GM18507 (cell line): ENCODE measurements around the gene CDC16.
"Not testable (repeated sequence)": the region's sequence is repeated elsewhere in the genome, so short reads cannot be mapped to it uniquely, and the experiment has no call there.

Experiments
- DNase-seq: peaks from one replicate; pipeline ENCODE4 v3.0.0; 2011; ENCODE audit warnings: low read depth; ENCODE audit not compliant: insufficient read length; ENCODE audit errors: extremely low spot score
- FAIRE-seq: peaks from 2 replicates; lab custom pipeline; 2011; peaks lifted over from hg19 to GRCh38; lab: Jason Lieb, UNC

Gene CDC16

GRCh38 chr13:114259374-114259773 lies 24.7 kb downstream of the CDC16 start:
- no peak for FAIRE-seq
- DNase-seq: no peak

GRCh38 chr13:114259974-114260373 lies 25.3 kb downstream of the CDC16 start:
- DNase-seq (no peak), FAIRE-seq (peak; percentile 29)

GRCh38 chr13:114260814-114261213 lies 26.1 kb downstream of the CDC16 start:
- DNase-seq (no peak), FAIRE-seq (no peak)

- FAIRE-seq (no peak), DNase-seq (no peak)
Observed at GRCh38 chr13:114261328-114261965, 26.8 kb downstream of the CDC16 start.

- DNase-seq: no peak
- FAIRE-seq: peak; percentile 31
Observed at GRCh38 chr13:114263578-114263977, 28.9 kb downstream of the CDC16 start.

- DNase-seq, FAIRE-seq: not testable (repeated sequence)
Observed at GRCh38 chr13:114264313-114264712, 29.6 kb downstream of the CDC16 start.

- DNase-seq (no peak), FAIRE-seq (no peak)
Observed at GRCh38 chr13:114264886-114265611, 30.4 kb downstream of the CDC16 start.

GRCh38 chr13:114266241-114266640 lies 31.5 kb downstream of the CDC16 start:
- DNase-seq (no peak), FAIRE-seq (no peak)

GRCh38 chr13:114268344-114269280 lies 33.9 kb downstream of the CDC16 start:
- no peak for FAIRE-seq
- no peak for DNase-seq

GRCh38 chr13:114269281-114269770 lies 34.6 kb downstream of the CDC16 start:
- no peak for FAIRE-seq

GRCh38 chr13:114272977-114273376 lies 38.3 kb downstream of the CDC16 start:
- DNase-seq (no peak), FAIRE-seq (no peak)

More at GRCh38 chr13:114269281-114269770, 34.6 kb downstream of the CDC16 start:
- no peak for DNase-seq

GRCh38 chr13:114275304-114275703 lies 40.6 kb downstream of the CDC16 start:
- no peak for FAIRE-seq
- DNase-seq: no peak

GRCh38 chr13:114279146-114279545 lies 44.4 kb downstream of the CDC16 start:
- no peak for FAIRE-seq
- no peak for DNase-seq

- no peak for FAIRE-seq
- DNase-seq: no peak
Observed at GRCh38 chr13:114279758-114280355, 45.2 kb downstream of the CDC16 start.

- peak; percentile 80 for FAIRE-seq
- peak; percentile 71 for DNase-seq
Observed at GRCh38 chr13:114281351-114282040, 46.8 kb downstream of the CDC16 start, which contains the start of gene UPF3A. TSS of gene UPF3A (plus strand) at chr13:114281601. CDS start at chr13:114281640, 39 bp downstream.

GRCh38 chr13:114282041-114282670 lies 47.5 kb downstream of the CDC16 start:
- no peak for DNase-seq
- peak; percentile 35 for FAIRE-seq

- FAIRE-seq (no peak), DNase-seq (no peak)
Observed at GRCh38 chr13:114283576-114283975, 48.9 kb downstream of the CDC16 start.

- no peak for FAIRE-seq
Observed at GRCh38 chr13:114284680-114285079, 50.0 kb downstream of the CDC16 start.

More at GRCh38 chr13:114284680-114285079, 50.0 kb downstream of the CDC16 start:
- DNase-seq: no peak
